HG03039 (cell line): ENCODE data around the gene ANKS1A.

Source experiments
- ATAC-seq: cut with Tn5 transposase; IDR thresholded peaks from one replicate; pipeline ENCODE4 v1.9.1; 2021; ENCODE audit warnings: mild to moderate bottlenecking, moderate library complexity; ENCODE audit not compliant: unreplicated experiment

Gene ANKS1A

DNA sequence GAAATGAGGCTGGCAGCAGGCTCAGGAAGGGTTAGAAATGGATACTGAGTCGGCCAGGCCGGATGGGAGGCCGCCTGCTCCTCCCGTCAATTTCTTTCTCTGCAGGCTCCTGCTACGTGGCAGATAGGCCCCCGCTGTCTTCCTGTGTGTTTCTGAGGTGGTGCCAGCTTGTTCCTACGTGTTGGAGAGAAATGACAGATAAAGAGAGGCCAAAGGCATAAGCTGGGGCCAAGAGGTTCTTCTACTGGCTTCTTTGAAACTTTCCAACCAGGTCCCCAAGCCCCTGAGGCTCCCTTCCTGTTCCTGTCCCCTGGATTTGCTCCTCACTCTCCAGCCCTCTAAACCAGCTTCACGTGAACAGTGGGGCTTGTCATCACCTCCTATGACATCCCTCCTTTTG, 175.2 kb downstream of the ANKS1A start:
- no peak for ATAC-seq

- no peak for ATAC-seq
Observed at GRCh38 chr6:35064757-35065440, 175.8 kb downstream of the ANKS1A start.

GRCh38 chr6:35065441-35065800, 176.4 kb downstream of the ANKS1A start:
- ATAC-seq, result no peak

DNA sequence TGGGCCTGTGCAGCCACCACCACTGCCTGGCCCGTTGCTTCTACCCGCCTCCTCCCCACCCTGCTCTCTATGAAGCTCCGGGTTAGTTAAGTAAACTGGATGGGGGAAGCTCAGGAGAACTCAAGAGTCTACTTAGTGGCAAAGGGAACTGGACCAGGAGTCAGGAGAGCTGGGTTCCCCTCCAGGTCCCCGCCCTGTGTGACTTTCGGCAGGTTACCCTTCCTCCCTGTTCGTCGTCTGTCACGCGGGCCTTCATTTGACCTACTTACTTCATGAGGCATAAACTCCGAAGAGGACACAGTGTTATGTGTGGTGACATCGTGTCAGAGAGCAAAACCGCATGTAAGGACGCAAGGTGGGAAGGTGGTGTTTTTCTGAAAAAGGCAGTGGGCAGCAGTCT, 176.8 kb downstream of the ANKS1A start:
- ATAC-seq, result no peak

DNA sequence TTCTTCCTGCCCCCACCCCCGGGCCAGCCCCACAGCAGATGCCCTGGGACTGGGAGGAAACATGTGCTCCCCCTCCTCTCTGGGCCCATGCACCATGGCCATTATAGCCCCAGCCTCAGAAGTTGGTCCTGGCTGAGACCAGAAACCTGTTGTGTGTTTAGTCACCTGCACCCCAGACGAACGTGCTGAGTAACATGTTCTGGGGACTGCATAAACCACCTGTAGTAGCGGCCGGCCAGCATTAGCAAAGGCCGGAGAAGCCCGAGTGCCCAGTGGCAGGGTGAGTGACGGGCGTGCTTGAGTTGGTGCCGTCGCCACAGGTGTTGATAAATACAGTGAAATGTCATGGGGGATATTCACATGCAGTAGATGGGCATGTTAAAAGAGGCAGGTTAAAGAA, 178.2 kb downstream of the ANKS1A start:
- no peak for ATAC-seq

- ATAC-seq, result no peak
Observed at GRCh38 chr6:35068206-35068605, 179.2 kb downstream of the ANKS1A start.

- no peak for ATAC-seq
Observed at GRCh38 chr6:35068644-35069043, 179.6 kb downstream of the ANKS1A start.

DNA sequence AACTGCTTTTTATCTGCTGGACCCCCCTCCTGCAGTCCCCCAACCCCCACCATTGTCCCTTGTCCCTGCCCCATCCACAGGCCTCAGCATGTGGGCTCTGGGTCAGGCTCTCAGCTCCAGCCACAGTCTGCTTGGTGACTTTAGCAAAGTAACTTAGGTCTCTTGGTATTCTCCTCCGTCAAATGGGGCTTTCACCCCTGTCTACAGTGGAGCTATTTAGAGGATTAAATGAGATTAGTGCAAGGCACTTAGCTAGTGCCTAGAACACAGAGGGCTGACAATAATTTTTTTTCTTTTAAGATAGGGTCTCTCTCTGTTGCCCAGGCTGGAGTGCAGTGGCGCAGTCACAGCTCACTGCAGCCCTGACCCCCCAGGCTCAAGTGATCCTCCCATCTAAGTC, 180.2 kb downstream of the ANKS1A start:
- ATAC-seq, result no peak

DNA sequence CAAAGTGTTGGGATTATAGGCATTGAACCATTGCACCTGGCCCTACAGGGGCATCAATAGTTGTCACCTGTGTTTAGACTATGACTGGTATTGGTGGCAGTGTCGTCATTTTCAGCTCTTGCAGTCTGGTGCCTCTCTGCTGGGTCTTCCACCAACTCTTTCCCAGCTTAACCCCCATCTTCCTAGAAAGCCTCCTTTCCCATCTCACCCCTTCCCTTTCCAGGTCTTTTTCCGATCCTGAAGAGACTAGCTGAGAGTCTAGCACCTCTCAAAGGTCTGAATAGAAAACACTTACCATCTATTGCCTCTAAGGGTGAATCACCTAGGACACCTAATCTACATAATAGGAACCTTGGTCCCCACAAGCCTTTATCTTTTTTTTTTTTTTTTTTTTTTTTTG, 181.1 kb downstream of the ANKS1A start:
- no peak for ATAC-seq

DNA sequence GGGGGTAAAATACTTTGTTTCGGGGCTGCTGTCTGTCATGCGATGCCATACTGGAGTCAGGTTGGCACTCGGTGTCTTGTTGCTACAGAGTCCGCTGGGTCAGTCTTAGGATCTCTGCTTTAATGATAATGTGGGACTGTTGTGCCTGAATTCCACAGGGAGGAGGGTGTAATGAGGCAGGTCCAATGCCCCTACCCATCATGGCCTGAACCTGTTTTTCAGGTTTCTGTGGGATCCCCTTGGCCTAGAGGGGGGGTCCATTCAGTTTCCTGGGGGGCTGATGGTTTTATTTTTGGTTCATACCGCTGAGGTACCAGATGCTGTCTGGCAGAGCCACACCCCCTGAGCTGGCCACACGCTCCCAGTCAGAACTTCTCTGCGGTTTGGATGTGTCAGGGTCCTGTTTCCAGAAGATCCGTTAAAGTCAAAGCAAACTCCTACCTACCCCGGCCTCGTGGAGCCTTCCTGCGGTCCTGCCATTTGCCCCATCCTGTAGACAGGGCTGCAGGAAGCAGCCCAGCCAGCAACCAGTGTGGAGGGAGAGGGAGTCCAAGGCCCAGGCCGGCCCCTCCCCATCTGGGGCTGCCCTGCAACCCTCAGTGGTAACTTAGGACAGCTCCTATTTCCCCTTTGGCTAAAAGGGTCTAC, 182.4 kb downstream of the ANKS1A start:
- no peak for ATAC-seq

DNA sequence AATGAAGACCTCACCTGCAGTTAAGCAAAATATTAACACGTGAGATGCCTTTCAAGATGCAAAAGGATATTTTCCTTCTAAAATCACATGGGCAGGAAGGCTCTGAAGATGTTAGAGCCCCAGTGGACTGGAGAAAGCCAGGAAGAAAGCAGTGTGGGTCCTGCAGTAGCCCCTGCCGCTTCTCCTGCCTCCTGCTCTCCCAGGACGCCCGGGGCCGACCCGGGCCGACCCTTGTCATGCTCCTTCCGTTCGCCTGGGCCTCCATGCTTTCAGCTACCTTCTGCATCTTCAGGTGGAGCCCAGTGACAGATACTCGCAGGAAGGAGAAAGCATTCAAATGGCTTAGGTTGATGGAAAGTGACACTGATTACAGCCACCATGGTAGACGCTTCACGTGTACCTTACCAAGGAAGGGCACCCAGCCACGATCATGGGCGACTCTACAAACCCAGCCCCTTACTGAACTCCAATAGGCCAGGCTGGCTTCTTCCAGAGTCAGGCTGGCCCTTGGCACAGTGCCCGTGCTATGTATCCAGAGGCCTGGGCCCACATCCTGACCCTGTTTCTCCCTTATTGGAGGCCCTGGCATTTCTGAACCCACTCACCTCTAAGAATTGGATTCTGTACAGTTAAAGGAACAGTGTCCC, 183.1 kb downstream of the ANKS1A start:
- no peak for ATAC-seq

DNA sequence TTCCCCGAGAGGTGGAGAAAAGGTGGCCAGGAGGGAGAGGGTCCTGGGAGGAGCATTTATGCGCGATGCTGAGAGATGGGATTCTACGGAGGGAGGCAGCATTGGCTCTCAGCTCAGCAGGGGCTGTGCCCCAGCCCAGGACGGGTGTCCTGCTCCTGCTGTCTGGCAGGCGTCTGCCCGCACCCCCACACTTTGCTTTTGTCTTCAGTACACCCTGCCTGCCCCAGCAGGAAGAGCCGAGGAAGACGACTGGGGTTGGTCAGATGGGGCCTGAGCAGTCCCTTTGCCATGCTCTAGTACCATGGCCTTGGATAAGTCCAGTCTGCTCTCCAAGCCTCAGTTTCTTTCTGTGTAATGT, 183.6 kb downstream of the ANKS1A start:
- ATAC-seq, result no peak

GRCh38 chr6:35073211-35073610, 184.2 kb downstream of the ANKS1A start:
- no peak for ATAC-seq

DNA sequence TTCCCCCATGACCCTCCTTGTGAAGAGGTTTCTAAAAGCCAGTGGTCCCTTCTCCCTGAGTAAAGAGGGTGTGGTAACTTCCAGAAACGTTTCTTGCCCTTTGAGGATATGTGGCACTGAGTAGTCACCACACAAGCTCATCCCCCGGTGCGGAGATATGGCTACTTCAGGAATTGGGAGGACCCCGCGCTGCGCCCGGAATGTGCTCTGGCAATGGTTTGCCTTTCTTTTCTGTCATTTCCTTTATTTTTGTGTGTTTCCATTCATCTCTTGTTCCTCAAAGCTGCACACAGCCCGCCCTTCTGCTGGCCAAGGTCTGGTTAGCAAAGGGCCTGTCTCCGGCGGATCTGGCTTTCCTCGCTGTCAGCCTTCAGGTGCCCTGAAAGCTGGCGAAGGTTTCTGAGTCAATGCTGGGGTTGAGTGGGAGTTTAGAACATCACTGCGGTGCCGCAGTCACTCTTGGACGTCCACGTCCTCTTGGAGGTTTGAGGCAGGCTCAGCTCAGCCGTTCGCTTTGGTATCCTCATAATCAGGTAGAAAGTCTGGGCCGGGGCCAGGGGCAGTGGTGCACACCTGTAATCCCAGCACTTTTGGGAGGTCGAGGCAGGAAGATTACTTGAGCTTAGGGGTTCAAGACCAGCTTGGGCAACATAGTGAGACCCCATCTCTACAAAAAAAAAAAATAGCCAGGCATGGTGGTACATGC, 184.9 kb downstream of the ANKS1A start:
- ATAC-seq, result no peak

DNA sequence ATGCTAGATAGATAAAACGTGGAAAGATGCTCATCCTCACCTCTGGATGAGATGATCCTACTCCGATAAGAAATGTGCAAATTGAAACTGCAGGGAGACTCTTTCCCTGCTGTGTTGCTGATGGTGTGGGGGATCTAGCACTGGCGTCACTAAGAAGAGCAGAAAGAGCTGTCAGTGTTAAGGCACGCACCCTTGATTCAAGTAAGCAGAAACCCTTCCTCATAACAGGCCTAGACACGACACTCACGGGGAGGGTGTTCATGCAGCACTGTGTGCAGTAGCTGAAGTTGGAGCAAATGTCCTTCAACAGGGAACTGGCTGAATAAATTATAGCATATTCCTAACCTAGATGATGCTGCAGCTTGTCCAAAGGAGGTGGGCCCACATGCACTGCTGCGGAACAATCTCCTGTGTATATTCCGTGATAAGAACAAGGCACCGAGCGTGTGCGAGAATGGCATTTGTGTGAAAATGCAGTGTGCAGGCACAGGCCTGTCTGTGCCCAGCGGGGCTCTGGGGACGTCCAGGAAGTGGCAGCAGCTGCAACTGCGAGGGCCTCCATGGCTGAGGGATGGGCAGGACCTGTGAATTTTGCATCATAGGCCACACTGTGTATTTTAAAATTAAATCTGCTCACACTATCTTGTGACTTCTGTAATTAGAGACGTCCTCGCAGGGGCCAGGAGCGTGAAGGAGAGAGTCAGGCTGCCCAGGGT, 188.1 kb downstream of the ANKS1A start:
- no peak for ATAC-seq

DNA sequence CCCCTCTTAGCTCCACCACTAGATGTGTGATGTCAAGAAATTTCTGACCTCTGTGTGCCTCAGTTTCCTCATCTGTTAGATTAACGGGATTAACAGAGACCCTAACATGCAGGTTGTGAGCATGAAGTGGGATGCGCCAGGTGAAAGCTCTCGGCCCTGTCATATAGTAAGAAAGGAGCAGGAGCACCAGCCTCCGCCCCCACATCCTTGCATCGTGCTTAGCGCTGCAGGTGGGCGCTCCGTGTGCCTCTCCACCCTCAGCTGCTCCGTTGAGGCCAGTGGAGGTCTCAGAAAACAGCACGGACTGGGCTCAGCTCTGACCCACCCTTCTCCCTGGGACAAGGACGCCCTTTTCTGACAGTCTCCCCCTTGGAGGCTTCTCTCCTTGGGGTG, 188.7 kb downstream of the ANKS1A start:
- no peak for ATAC-seq

DNA sequence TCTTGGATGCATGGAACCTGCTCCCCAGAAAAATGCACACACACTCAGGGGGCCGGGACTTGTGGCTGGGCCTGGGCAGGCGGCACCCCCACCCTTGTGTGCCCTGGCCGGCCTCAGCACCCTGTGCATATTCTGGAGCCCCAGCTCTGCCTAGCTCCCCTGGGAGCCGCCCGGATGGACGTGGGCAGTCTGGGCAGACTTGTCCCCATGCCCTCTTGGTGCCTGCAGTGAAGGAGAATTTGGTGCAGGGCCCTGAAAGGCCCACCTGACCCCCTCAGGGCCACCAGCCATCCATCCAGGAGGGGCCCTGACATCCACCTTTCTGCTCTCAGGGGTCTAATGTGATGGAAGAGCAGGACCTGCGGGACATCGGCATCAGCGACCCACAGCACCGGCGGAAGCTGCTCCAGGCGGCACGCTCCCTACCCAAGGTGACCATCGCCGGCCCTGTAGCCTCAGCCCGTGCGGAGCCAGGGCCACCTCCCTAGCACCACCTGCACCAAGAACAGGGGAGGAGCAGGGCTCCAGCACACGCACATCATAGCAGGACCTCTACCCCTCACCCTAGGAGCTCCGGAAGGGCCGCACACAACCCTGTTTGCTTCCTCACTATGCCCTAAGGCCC, 189.3 kb downstream of the ANKS1A start:
- ATAC-seq, result no peak

GRCh38 chr6:35078896-35079295, 189.8 kb downstream of the ANKS1A start:
- ATAC-seq, result no peak

- ATAC-seq, result no peak
Observed at GRCh38 chr6:35079311-35080000, 190.4 kb downstream of the ANKS1A start.

DNA sequence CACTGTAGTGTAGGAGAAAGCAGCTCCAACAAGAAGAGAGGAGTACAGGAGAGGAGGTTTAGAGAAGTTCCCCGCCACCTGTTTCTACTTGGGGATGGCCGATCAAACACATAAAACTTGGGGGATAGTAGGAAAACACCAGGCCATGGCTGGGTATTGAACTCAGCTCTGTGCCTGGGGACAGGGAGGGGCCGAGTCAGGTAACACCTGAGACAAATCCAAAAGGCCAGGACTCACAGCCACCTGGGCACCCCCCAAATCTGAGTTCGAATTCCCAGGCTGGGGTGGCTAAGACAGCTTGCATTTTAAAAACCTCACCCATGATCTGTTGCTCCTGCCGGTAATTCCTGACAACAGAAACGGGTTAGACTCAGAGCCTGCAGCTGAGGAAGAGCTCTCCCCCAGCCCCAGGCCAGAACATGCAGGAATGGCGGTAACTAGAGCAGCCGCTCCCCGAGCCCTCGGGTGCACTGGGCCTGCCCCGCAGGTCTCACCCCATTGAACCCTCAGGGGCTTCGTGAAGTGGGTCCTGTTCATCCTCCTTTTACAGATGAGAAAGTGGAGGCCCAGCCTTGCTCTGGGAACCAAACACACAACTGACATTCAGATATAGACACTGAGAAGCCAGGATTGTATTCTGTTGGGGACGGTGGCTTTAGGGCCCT, 191.1 kb downstream of the ANKS1A start:
- ATAC-seq, result no peak
